ENCODE results near the gene TRIM47.
"Not testable (repeated sequence)": the region's sequence is repeated elsewhere in the genome, so short reads cannot be mapped to it uniquely, and the experiment has no call there.

Gene TRIM47

GRCh38 chr17:75891605-75892555, 13.5 kb upstream of the TRIM47 start:
- no peak for DNase-seq (ENCODE audit: low spot score)

GRCh38 chr17:75891022-75891604, 12.7 kb upstream of the TRIM47 start:
- no peak for DNase-seq (ENCODE audit: low spot score)

GRCh38 chr17:75889454-75889853, 11.1 kb upstream of the TRIM47 start:
- no peak for DNase-seq (ENCODE audit: low spot score)

DNA sequence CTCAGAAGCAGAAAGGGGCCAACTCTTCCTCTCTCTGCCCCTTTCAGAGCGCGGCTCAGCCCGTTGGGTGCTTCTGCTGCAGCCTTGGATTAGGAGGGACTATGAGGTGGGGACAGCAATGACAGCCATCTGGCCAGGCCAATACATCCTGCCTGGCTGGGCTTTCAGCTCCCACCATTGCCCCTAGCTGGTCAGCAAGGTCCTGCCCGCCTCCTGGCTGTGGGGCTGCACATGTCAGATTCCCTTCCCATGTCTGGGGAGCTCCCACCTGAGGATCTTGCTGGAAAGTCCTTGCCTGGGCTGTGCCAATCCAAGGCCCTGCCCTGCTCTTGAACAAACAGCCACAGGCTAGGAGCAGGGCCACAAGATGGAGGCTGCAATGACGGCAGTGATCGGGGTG, 10.1 kb upstream of the TRIM47 start:
- DNase-seq (ENCODE audit: low spot score) = no peak

DNA sequence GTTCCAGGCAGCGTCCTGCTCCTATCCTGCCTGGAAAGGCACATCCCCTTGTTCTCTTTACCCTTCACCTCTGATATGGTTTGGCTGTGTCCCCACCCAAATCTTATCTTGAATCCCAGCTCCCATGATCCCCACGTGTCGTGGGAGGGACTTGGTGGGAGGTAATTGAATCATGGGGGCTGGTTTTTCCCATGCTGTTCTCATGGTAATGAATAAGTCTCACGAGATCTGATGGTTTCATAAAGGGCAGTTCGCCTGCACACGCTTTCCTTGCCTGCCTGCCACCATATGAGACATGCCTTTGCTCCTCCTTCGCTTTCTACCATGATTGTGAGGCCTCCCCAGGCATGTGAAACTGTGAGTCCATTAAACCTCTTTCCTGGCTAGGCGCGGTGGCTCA, 7.5 kb upstream of the TRIM47 start:
- not testable (repeated sequence) for DNase-seq (ENCODE audit: low spot score)

GRCh38 chr17:75885431-75885830, 7.0 kb upstream of the TRIM47 start:
- DNase-seq (ENCODE audit: low spot score) = no peak

DNA sequence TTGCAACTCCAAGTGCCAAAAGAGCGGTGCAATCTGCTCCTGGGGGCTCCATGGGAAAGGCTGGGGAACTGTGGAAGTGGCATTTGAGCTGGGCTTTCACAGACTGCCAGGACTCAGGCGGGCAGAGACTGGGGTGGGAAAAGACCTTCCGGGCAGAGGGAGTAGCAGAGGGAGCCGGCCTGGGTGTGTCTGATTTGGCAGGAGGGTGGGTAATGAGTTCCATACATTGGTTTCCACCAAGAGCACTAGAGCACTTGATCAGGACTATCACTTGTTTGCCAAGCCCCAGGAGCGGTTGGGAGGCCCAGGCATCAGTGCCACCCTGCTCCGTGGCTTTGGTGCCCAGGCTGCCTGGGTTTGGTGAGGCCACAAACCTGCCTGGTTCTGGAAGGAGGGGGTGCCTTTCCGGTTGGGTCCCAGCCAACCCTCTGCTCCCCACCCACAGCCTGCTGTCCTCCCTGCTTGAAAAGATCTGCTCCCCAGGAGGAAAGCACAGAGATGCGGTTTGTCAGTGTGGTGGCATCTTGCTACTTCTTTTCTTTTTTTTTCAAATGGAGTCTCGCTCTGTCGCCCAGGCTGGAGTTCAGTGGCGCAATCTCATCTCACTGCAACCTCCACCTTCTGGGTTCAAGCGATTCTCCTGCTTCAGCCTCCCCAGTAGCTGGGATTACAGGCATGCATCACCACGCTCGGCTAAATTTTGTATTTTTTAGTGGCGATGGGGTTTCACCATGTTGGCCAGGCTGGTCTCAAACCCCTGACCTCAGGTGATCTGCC, 3.5 kb upstream of the TRIM47 start:
- no peak for DNase-seq (ENCODE audit: low spot score)

DNA sequence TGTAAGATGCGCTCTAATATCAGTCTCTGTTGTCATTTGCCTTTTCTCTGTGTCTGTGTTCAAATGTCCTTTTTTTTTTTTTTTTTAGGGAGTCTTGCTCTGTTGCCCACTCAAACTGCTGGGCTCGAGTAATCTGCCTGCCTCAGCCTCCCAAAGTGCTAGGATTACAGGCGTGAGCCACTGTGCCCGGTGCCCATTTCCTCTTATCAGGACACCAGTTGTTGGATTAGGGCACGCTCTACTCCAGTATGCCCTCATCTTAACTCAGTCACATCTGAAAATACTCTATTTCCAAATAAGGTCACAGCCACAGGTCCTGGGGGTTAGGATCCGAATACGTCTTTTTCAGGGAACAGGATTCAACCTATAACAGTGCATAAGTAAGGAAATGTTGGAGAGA, 1.9 kb upstream of the TRIM47 start:
- no peak for DNase-seq (ENCODE audit: low spot score)

DNA sequence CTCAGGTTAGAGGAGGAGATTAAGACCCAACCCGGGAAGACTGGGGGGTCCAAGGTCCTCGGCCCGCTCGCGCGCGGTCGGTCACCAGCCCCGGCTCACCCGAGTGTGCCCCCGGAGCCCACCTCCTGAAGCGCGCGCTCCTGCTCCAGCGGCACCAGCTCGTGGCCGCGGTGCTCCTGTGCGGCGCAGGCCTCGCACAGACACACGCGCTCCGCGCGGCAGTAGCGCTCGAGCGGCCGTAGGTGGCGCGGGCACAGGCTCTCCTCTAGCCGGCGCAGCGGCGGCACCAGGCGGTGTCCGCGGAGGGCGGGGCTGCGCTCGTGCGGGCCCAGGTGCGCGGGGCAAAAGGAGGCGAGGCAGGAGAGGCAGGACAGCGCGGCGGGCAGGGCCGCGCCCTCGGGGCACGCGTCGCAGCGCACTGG, 618 bp downstream of the TRIM47 start:
- no peak for DNase-seq (ENCODE audit: low spot score)

DNA sequence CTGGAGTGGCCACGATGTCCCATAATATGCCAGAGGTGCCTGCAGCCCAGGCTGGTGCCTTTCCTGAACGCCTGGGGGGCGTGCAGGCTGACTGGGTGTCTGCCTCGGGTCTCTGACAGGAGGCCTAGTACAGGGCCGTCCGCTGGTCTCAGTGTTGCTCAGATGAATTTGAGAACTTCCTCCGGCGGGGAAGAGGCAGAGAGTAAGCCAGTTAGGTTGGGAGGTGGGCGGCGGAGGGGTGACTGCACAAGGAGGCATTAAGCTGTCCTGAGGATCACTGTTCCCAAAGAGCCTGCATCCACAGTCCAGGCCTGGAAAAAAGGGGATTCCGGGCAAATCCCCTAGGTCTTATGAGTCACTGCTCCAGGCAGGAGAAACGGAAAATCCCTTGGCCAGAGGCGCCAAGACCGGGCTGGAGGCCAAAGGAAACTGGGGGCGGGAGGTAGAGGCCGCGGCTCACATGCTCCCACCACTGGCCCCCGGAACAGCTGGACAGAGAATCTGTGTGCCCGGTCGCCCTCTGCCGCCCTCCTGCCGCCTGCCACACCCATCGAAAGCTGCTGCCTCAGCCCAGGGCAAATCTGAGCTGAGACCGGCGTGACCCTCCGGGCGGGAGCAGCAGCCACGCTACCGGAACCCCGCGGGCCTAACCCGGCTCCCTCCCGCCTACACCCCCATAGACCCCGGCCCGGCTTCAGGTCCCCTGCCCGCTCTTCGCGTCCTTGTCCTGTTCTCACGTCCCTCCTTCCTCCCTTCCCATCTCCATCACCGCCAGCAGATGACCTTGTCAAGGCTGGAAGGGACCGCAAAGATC, 1.2 kb downstream of the TRIM47 start:
- DNase-seq (ENCODE audit: low spot score) = peak; percentile 76

- no peak for DNase-seq (ENCODE audit: low spot score)
Measured at GRCh38 chr17:75876190-75876937, 2.0 kb downstream of the TRIM47 start.

DNA sequence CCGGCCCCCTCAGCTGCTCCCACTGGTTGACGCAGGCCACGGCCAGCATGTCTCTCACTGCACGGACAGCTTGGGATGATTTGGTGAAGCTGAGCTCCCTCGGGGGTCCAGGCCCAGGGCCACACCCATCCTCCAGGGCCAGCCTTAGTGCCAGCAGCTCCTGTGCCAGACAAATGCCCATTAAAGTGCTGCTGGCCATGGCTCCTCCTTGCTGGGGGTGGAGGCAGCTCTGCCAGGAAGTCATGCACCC, 2.5 kb downstream of the TRIM47 start:
- DNase-seq (ENCODE audit: low spot score) = no peak

- no peak for DNase-seq (ENCODE audit: low spot score)
Measured at GRCh38 chr17:75875182-75875939, 3.0 kb downstream of the TRIM47 start.

DNA sequence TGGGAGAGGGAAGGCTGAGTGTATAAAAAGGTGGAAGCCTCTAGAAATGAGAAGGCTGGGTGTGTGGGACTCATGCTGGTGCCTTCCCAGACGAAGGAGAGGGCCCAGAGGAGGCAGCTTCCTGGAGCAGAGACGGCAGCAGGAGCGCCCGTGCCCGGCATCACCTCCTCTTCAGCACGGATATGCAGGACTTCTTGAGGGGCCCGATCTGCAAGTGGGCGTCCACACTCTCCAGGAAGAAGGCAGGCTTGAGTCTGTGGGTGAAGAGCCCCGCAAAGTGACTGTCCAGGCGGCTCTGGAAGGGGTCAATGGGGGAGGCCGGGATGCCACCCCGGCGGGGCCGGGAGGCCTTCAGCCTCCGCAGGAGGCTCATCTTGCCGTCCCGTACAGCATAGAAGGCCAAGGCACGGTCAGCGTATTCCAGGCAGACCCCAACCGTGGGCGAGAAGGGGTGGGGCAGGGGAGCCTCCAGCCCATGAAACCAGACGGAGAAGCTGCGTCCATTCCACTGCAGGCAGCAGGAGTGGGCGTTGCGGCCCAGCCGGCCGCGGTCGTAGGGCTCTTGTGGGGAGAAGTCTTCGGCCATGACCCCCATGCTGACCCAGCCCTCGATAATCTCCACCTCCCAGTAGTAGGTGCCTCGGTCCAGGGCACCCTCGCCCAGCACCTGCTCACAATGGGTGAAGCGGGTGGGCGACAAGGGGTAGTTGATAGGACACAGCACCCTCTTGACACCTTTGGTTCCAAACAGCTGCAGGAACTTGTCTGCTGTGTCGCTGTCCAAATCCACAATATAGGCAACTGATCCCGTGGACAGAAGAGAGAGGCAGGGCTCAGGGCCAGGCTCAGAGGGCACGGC, 3.8 kb downstream of the TRIM47 start:
- DNase-seq (ENCODE audit: low spot score) = no peak

GRCh38 chr17:75873587-75874322, 4.6 kb downstream of the TRIM47 start:
- DNase-seq (ENCODE audit: low spot score) = no peak

DNA sequence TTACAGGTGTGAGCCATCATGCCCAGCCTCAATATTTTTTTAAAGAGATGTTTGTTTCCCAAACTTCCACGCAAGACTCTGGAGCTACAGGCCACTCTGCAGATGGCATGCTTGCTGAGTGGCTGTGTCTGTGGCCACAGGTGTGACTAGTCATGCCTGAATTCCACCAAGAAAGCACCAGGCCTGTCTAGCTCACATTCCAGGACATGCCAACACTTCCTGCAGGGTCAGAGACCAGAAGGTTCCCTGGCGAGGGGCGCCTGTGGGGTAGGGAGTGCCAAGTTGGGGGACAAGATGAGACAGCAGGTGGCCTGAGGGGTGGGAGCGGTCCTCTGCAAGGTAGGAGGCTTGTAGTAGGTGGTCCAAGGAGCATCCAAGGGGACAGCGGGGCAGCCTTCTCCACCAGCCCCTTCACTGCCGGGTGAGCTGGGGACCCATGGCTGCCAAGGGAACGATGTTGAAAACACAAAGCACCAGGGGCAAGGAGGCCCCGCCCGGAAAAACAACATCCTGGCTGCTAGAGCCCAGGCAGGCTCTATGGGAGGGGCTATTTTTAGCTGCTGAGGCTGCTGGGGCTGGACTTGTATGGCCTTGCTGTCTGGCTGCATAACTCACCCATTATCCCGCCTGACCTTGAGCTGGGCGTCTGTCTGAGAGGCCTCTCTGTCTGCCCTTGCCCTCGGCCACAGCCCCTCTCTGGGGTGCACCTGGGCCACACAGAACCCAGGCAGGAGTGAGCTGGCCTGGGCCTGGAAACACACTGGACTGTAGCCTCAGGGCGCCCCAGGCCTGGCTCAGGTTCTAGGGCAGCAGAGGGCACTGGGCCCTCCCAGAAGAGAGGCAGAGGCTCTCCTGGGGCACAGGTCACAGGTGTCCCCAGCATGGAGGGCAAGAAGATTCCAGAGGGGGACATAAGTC, 5.7 kb downstream of the TRIM47 start:
- DNase-seq (ENCODE audit: low spot score) = peak; percentile 47

- not testable (repeated sequence) for DNase-seq (ENCODE audit: low spot score)
Measured at GRCh38 chr17:75870228-75870627, 8.2 kb downstream of the TRIM47 start.

Data from putamen (tissue), 1 donor.